ENCODE results near the gene FAF2.

DNA sequence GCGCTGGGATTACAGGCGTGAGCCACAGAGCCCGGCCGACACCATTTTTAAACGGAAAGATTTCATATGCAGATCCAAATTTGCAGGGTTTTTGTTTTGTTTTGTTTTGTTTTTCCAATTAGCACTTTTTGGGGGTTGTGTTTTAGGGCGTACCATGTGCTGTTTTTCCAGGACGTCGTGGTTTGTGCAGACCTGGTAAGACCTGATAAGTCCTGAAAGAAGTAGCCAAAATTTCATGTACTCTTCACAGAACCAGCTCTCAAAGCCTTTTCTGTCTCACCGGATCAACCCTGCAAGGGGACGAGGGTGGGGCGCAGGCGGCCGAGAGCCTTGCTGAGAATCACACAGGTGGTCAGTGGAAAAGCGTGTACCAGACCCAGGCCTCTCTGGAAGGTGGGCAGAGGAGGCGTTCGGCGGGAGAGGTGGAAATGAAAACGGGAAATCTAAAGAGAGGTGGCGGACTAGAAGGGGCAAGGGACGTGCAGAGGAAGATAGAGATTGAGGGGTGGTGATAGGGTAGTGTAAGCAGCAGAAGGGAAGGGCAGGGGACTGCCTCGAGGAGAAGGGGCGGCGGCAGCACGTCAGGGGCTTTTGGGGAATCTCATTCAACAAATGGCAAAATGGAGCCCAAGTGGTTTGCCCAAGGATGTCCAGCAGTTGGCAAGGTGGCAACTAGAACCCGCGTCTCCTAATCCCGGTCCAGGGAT lies 1.1 kb upstream of the FAF2 start:
- TF ChIP-seq, protein P1, sequence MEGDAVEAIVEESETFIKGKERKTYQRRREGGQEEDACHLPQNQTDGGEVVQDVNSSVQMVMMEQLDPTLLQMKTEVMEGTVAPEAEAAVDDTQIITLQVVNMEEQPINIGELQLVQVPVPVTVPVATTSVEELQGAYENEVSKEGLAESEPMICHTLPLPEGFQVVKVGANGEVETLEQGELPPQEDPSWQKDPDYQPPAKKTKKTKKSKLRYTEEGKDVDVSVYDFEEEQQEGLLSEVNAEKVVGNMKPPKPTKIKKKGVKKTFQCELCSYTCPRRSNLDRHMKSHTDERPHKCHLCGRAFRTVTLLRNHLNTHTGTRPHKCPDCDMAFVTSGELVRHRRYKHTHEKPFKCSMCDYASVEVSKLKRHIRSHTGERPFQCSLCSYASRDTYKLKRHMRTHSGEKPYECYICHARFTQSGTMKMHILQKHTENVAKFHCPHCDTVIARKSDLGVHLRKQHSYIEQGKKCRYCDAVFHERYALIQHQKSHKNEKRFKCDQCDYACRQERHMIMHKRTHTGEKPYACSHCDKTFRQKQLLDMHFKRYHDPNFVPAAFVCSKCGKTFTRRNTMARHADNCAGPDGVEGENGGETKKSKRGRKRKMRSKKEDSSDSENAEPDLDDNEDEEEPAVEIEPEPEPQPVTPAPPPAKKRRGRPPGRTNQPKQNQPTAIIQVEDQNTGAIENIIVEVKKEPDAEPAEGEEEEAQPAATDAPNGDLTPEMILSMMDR (conservative IDR thresholded peaks at IDR 0.05), result no peak
- TF ChIP-seq EZH2 (IDR thresholded peaks at IDR 0.05; ENCODE audit: low read depth), result no peak
